Dermis blood vessel endothelial cell (primary cell): ENCODE data around the gene NMRK2. TPM values are rescaled to one million over a fixed set of nuclear protein-coding genes. Genes with fewer than 3 reads are reported as not detected.
"Not testable (repeated sequence)": the region's sequence is repeated elsewhere in the genome, so short reads cannot be mapped to it uniquely, and the experiment has no call there.

Source experiments
- DNase-seq: peaks from one replicate; pipeline ENCODE4 v3.0.0; 2010
- total RNA-seq: library from RNA; depleted of rRNA; stranded (reverse); fragments of >200 nt; gene quantifications from 2 replicates; pipeline ENCODE4 v1.2.3, GENCODE V29; 2014

Gene NMRK2
- total RNA-seq, result not detected in 2 replicates

DNA sequence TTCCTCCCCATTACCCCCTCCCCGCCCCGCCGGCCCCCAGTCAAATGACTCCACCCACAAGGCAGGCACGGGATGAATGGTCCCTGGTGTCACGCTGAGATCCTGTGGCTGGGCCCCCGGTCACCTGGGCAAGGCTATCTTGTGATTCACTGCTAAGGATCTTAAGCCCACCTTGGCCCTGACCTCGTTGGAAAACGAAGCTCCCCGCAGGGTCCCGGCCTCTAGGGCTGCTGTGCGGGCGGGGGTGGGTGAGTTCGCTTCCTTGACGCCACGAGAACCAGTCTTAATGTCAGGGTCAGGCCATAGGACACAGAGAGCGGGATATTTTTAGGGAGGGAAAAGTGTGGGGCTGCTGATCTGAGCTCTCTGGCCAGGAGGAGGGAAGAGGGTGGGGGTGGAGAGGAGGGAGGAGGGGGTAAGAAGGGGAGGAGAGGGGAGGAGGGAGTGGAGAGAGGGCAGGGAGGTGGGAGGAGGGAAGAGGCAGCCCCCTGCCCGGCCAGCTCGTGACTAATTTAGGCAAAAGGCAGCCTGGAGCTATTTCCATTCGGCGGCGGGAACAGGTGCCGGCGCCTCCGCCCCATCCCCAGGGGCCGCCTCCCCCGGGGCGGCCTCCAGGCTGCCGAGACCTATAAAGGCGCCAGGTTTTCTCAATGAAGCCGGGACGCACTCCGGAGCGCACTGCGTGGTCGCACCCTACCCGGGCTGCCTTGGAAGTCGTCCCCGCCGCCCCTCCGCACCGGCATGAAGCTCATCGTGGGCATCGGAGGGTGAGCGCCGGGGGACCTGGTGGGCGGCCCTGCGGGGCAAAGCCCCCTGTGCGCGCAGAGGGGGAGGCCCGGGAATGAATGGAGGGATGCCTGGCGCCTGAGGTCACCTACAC, at the start of gene NMRK2:
Gene NMRK2, plus strand, starts transcription at position 139 of the 880 bp plus-strand sequence. Its CDS starts 603 bp downstream, at position 742.
- no peak for DNase-seq

DNA sequence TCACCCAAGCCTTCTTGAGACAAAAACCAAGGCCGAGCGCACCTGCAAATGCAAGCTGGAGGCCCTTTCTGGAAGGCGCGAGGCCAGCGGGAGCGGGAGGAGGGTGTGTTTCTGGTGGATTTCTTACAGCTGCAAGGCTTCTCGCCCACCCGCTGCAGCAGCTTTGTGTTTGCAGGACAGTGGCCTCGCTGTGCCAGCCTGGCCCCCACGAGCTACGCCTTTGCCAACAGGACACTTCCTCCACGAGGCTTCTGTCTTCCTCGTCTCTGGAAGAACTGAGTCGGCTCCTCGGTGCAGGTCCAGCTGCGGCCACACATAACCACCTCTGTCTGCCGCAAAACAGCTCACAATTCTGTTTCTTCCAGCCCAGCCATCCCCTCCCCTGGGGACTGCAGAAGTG, 42.3 kb upstream of the NMRK2 start:
- DNase-seq, result no peak

- DNase-seq, result no peak
These were observed 39.2 kb upstream of the NMRK2 start for GRCh38 chr19:3893509-3894179.

GRCh38 chr19:3894959-3895358, 37.9 kb upstream of the NMRK2 start:
- not testable (repeated sequence) for DNase-seq

- no peak for DNase-seq
These were observed 37.1 kb upstream of the NMRK2 start for GRCh38 chr19:3895788-3896187.

GRCh38 chr19:3897936-3898335, 34.9 kb upstream of the NMRK2 start:
- no peak for DNase-seq

- no peak for DNase-seq
These were observed 34.4 kb upstream of the NMRK2 start for GRCh38 chr19:3898426-3898825.

GRCh38 chr19:3899531-3900294, 33.2 kb upstream of the NMRK2 start:
- DNase-seq, result no peak

- no peak for DNase-seq
These were observed 30.4 kb upstream of the NMRK2 start for GRCh38 chr19:3902317-3902973.

DNA sequence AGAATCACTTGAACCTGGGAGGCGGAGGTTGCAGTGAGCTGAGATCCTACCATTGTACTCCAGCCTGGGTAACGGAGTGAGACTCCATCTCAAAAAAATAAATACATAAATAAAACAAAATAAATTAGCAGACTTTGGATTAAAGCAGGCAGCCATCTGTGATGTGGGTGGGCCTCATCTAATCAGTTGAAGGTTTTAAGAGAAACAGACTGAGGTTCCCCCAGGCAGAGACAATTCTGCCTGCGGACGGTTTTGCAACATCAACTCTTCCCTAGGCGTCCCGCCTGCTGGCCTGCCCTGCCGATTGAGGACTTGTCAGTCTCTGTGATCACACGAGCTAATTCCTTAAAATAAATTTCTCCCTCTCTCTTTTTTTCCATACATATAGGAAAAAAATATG, 28.6 kb upstream of the NMRK2 start:
- DNase-seq, result no peak

- DNase-seq, result no peak
These were observed 25.1 kb upstream of the NMRK2 start for GRCh38 chr19:3907626-3908265.

GRCh38 chr19:3908266-3909054, 24.4 kb upstream of the NMRK2 start:
- DNase-seq, result no peak

GRCh38 chr19:3910105-3910504, 22.8 kb upstream of the NMRK2 start:
- DNase-seq, result no peak

- no peak for DNase-seq
These were observed 18.7 kb upstream of the NMRK2 start for GRCh38 chr19:3914199-3914598.

DNA sequence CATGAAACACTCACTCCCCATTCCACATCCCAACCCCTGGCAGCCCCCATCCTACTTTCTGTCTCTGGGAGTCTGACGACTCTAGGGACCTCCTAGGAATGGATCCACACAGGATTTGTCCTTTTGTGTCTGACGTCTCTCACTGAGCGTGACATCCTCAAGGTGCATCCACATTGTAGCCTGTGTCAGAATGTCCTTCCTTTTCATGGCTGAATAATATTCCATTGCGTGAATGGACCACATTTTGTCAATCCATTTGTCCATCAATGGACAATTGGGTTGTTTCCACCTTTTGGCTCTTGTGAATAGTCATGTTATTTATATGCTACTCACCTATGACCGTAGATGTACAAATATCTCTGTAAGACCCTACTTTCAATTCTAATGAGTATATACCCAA, 16.8 kb upstream of the NMRK2 start:
- no peak for DNase-seq

DNA sequence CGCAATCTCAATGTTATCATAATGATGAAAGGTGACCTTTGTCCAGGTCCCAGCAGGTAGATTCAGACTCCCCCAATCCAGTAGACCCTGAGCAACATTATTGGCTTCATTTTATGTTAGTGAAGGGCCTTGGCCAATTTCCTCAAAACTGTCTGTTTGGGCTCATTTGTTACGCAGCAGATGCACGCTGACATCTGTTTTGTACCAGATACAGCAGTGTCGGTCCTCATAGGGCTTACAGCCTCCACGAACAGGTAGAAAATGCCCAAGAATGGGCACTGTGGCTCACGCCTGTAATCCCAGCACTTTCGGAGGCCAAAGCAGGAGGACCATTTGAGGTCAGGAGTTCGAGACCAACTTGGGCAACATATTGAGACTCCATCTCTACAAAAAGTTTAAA, 13.1 kb upstream of the NMRK2 start:
- DNase-seq, result no peak

DNA sequence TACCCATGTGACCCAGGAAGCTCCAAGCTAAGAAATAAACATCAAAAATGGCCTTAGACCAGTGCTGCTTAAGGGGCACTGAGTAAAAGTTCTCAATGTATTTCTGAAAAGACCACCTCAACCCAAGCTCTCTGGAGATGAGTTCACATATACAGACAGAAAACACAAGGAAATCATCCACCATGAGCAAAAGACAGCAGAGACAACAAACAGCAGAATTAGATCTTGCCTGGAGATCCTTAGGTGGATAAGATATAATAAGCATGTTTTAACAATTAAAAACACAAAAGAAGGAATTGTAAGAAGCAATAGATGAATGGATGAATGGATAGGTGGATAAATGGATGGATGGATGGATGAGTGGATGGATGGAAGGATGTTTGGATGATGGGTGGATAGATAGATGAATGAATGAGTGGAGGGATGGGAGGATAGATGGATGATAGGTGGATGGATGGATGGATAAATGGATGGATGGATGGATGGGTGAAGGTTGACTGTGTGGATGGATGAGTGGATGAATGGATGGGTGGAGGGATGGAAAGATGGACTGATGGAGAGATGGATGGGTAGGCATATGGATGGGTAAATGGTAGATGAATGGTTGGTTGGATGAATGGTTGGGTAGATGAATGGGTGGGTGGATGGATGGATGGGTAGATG, 9.6 kb upstream of the NMRK2 start:
- DNase-seq, result no peak

DNA sequence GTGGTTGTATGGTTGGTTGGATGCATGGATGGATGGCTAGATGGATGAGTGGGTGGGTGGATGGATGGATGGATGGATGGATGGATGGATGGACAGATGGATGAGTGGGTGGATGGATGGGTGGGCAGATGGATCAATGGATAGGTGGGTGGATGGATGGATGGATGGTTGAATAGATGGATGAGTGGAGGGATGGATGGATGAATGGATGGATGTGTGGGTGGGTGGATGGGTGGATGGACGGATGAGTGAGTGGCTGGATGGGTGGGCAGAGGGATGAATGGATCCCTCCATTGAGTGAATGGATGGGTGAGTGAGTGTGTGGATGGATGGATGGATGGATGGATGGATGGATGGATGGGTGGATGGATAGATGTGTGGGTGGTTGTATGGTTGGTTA, 9.0 kb upstream of the NMRK2 start:
- no peak for DNase-seq

DNA sequence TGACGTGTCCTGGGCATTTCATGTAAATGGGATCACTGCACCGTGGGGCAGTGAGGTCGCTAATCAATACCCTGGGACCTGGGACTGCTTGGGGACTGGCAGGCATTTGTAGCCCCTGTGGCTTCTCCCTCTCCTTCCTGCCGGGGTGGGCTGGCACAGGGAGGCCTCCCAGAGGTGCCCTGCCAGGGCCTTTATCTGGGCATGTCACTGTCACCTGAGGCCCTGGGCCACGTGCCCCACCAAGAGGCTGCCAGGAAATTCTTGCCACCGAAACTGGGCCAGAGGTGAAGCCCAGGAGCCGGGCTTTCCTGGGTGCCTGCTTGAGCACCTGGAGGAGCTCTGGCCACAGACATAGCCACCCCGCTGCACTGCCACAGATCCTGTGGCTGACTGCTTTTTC, 1.8 kb upstream of the NMRK2 start:
- no peak for DNase-seq

DNA sequence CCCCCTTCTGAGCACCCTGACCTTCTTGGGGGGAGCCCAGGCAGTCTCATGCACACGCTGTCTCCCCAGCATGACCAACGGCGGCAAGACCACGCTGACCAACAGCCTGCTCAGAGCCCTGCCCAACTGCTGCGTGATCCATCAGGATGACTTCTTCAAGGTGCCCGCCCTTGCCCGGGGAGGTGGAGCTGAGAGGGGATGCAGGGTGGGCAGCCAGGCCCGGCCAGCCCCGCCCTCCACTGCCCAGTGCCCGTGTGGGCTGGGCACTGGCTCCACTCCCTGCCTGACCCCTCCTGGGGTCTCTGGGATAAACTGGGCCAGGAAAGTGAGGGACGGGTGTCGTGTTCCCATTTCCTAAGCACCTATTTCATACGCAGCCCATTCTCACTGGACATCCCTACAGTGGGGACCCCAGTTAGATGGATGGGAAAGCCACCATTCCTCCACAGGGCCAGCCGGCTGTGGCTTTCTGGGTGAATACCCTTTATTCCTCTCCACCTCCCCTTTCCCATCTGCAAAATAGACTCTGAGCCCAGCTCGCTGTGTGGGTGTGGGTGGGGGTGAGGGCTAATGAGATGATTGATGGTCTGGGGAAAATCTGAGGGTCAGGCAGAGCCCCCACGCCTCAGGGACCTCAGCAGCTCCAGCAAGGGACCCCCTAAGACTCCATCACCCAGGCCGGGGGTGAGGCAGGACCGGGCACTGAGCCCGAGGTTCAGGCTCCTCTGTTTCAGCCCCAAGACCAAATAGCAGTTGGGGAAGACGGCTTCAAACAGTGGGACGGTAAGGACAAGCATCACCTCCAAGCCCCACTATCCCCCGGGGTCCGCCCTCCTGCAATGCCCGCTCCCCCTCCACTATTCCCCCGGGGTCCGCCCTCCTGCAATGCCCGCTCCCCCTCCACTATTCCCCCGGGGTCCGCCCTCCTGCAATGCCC, 3.9 kb downstream of the NMRK2 start:
- no peak for DNase-seq
